Uterus (tissue), 2 donors: ENCODE data around the gene KIF1A.

Experiments
- POLR2A ChIP-seq, 2 donors: fragments of 450-650 bp; IDR thresholded peaks; one replicate each; pipeline ENCODE4 v1.6.1; 2016; ENCODE audit warnings: antibody characterized with exemption in 2 of 2, mild to moderate bottlenecking in 1 of 2, moderate library complexity in 1 of 2
- TF ChIP-seq, protein P1 (sequence below), 4 experiments: fragments of 200-600 bp in 2 of 4; fragments of 450-650 bp in 2 of 4; sonication (generic) in 2 of 4; IDR thresholded peaks; one replicate each; pipeline ENCODE4 v1.5.1; 2016 to 2019; ENCODE audit warnings: antibody characterized with exemption in 4 of 4, mild to moderate bottlenecking in 2 of 4, moderate library complexity in 1 of 4

DNA sequence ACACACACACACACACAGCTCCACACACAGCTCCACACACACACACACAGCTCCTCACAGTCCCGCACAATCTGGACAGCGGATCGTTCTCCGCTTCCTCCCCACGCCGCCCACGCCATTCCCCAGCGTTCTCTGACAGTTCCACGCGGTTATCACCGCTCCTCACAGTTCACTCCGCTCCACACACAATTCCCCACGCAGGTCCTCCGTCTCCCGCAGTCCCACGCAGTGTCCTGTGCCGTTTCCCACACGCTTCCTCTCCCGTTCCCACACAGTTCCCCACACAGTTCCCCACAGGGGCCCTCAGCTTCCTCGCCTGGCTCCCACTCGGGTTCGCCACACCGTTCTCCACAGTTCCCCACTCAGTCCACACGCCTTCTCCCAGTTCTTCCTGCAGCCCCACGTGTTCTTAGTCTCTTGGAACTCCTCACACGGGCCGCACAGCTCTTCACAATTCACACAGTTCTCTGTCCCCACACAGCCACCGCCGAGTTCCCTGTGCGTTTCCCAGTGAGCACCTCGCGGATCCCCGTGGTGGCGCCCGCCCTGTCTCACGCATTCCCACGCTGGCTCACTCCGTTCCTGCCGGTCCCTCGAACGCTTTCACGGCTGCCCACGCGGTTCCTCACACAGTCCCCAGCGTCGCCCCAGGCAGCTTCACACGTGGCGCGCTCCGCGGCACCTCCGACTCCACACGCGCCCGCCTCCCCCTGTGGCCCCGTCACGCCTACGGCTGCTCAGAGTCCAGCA, 38.4 kb downstream of the KIF1A start:
- TF ChIP-seq, protein P1, sequence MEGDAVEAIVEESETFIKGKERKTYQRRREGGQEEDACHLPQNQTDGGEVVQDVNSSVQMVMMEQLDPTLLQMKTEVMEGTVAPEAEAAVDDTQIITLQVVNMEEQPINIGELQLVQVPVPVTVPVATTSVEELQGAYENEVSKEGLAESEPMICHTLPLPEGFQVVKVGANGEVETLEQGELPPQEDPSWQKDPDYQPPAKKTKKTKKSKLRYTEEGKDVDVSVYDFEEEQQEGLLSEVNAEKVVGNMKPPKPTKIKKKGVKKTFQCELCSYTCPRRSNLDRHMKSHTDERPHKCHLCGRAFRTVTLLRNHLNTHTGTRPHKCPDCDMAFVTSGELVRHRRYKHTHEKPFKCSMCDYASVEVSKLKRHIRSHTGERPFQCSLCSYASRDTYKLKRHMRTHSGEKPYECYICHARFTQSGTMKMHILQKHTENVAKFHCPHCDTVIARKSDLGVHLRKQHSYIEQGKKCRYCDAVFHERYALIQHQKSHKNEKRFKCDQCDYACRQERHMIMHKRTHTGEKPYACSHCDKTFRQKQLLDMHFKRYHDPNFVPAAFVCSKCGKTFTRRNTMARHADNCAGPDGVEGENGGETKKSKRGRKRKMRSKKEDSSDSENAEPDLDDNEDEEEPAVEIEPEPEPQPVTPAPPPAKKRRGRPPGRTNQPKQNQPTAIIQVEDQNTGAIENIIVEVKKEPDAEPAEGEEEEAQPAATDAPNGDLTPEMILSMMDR (IDR thresholded peaks at IDR 0.05): no peak
- TF ChIP-seq POLR2A (IDR thresholded peaks at IDR 0.05): no peak
